Neutrophil (primary cell): ENCODE measurements around the gene ASXL1.
"Not testable (repeated sequence)": the region's sequence is repeated elsewhere in the genome, so short reads cannot be mapped to it uniquely, and the experiment has no call there.

ENCODE experiments used
- H3K27ac ChIP-seq: fragments of 200-600 bp; sonication (generic); 2 replicates; pipeline ENCODE4 v1.5.1; 2016; ENCODE audit warnings: mild to moderate bottlenecking, moderate library complexity
- H3K27me3 ChIP-seq: fragments of 200-600 bp; sonication (generic); 2 replicates; pipeline ENCODE4 v1.6.0; 2016; ENCODE audit warnings: mild to moderate bottlenecking
- H3K36me3 ChIP-seq: fragments of 200-600 bp; sonication (generic); 2 replicates; pipeline ENCODE4 v1.5.1; 2017
- H3K4me1 ChIP-seq, 2 experiments: fragments of 200-600 bp in 1 of 2; sonication (generic) in 1 of 2; 1 replicate in 1 of 2; 2 replicates in 1 of 2; pipeline versions ENCODE4 v1.5.1 to v1.6.1; 2013 to 2016; ENCODE audit warnings: low read depth in 1 of 2, low read length in 1 of 2, mild to moderate bottlenecking in 1 of 2, moderate library complexity in 1 of 2; ENCODE audit not compliant: control insufficient read depth in 1 of 2, insufficient read depth in 1 of 2
- H3K4me3 ChIP-seq, 2 experiments: fragments of 200-600 bp in 1 of 2; sonication (generic) in 1 of 2; 1 replicate in 1 of 2; 2 replicates in 1 of 2; pipeline ENCODE4 v1.5.1; 2013 to 2016; ENCODE audit warnings: low read depth in 1 of 2, low read length in 1 of 2, mild to moderate bottlenecking in 1 of 2, moderate library complexity in 1 of 2
- H3K9me3 ChIP-seq: fragments of 200-600 bp; sonication (generic); 2 replicates; pipeline ENCODE4 v1.5.1; 2016
- TF ChIP-seq, protein P1 (sequence below): fragments of 200-600 bp; sonication (generic); IDR thresholded peaks from 2 replicates; pipeline ENCODE4 v1.5.1; 2016; ENCODE audit warnings: antibody characterized with exemption

Gene ASXL1

DNA sequence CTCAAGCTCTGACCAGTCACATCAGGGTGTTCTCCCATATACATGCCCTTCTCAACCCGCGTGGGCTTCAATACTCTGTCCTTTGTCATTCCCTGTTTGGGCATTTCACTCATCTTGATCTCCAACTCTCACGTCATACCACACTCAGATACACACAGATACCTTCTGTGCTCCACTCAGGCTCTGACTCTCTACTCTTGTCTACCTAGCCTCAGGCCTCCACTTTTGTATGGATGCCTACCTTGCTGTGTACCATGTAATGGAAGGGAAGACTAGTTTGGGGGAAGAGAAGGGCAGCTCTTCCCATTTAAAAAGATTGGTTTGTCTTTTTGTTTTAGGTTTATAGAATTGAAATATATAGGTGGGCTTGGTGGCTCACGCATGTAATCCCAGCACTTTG lies 48.6 kb downstream of the ASXL1 start:
- TF ChIP-seq, protein P1, sequence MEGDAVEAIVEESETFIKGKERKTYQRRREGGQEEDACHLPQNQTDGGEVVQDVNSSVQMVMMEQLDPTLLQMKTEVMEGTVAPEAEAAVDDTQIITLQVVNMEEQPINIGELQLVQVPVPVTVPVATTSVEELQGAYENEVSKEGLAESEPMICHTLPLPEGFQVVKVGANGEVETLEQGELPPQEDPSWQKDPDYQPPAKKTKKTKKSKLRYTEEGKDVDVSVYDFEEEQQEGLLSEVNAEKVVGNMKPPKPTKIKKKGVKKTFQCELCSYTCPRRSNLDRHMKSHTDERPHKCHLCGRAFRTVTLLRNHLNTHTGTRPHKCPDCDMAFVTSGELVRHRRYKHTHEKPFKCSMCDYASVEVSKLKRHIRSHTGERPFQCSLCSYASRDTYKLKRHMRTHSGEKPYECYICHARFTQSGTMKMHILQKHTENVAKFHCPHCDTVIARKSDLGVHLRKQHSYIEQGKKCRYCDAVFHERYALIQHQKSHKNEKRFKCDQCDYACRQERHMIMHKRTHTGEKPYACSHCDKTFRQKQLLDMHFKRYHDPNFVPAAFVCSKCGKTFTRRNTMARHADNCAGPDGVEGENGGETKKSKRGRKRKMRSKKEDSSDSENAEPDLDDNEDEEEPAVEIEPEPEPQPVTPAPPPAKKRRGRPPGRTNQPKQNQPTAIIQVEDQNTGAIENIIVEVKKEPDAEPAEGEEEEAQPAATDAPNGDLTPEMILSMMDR, result no peak
- Histone ChIP-seq H3K9me3 (no peaks in the 10 kb centered on the region), H3K27me3 (no peaks in the 10 kb centered on the region), H3K27ac (no peak overlapping the region), H3K4me1 (no peaks in the 10 kb centered on the region), H3K36me3 (peaks cover 7% of the 10 kb centered on the region), H3K4me3 (no peak overlapping the region)

DNA sequence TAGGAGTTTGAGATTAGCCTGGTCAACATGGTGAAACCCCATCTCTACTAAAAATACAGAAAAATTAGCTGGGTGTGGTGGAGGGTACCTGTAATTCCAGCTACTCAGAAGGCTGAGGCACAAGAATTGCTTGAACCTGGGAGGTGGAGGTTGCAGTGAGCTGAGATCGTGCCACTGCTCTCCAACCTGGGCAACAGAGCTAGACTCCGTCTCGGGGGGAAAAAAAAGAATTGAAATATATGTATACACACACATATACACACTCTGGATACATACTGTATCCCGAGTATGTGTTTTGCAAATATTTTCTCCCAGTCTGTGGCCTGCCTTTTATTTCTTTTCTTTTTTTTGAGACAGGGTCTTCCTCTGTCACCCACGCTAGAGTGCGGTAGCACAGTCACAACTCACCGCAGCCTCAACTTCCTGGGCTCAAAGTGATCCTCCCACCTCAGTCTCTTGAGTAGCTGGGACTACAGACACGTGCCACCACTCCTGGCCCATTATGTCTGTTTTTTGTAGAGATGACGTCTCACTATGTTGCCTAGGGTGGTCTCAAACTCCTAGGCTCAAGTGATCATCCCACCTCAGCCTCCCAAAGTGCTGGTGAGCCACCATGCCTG lies 49.1 kb downstream of the ASXL1 start:
- not testable (repeated sequence) for H3K27me3 ChIP-seq, H3K36me3 ChIP-seq, H3K4me3 ChIP-seq, H3K9me3 ChIP-seq, H3K4me1 ChIP-seq, H3K27ac ChIP-seq

DNA sequence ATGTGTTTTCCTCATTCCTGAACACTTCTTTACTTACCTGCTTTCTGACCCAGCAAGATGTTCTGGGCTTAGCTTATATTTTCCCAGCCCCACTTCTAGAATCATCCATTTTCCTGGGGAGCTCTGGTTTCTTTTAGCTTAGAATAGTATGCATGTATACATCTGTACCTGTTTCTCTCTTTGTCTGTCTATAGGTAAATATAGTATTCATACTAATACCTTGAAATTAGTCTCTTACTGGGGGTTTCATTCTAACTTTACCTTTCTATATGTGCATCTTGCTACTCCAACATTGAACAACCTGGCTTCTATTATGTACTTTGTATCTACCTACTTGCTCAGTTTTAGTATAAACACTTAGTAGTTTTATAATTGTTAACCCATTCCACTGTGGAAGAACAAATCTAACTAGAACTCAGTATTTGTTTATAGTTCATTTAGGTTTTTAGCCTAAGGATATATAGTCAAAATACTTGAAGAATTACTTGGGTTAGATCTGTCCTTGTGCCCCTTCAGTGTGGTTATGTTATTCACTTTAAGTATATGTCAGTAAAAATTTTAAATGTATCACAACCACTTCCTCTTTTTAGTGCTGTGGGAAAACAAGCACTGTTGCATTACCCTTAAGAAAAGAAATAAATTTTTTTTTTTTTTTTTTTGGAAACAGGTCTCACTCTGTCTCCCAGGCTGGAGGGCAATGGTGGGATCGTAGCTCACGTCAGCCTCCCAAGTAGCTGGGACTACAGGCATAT lies 54.0 kb downstream of the ASXL1 start:
- Histone ChIP-seq H3K27me3 (no peaks in the 10 kb centered on the region), H3K4me3 (no peak overlapping the region), H3K4me1 (peaks cover 5 to 9% of the 10 kb centered on the region in 2 experiments), H3K36me3 (no peaks in the 10 kb centered on the region), H3K27ac (no peak overlapping the region), H3K9me3 (no peaks in the 10 kb centered on the region)
- TF ChIP-seq, protein P1, result no peak

DNA sequence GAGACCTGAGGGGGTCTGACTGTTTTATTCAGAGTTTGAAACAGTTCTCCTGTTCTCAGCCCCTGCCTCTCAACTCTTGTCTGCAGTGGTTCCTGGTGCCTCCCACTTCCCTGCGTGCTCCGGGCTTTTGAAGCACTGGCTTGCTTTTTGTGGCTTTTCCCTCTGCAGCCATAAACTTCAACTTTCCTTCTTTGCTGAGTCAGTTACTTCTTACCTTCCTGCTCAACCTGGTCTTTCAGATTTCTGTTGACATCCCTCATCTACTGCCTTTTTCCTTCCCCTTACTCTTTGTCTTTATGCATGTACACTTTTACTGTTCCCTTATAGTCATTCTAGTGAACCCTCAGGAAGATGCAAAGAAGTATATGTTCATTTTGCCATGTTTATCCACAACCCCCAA lies 57.4 kb downstream of the ASXL1 start:
- Histone ChIP-seq H3K36me3 (no peaks in the 10 kb centered on the region), H3K9me3 (no peaks in the 10 kb centered on the region), H3K4me1 (peaks cover 5 to 9% of the 10 kb centered on the region in 2 experiments), H3K27ac (no peak overlapping the region), H3K4me3 (no peak overlapping the region), H3K27me3 (no peaks in the 10 kb centered on the region)
- TF ChIP-seq, protein P1, result no peak

DNA sequence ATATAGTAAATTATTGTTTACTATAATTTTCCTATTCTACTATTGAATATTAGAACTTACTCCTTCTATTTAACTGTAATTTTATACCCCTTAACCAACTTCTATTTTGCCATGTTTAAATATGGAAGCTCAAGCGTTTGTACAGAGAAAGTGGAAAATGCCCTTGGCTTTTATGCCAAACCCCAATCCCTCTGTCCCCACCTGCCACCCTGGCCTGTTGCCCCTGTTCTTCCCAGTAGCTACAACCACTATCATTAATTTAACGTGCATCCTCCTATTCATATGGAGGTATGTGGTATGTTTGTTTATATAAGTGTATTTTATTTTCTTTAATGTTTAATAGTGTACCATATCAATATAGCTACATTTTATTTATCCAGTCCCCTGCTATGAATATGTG lies 58.1 kb downstream of the ASXL1 start:
- no peak overlapping the region for H3K27ac ChIP-seq
- H3K4me1 ChIP-seq, result peaks cover 5 to 9% of the 10 kb centered on the region in 2 experiments
- TF ChIP-seq, protein P1, result no peak
- no peak overlapping the region for H3K4me3 ChIP-seq
- H3K27me3 ChIP-seq, result no peaks in the 10 kb centered on the region
- H3K36me3 ChIP-seq, result no peaks in the 10 kb centered on the region
- H3K9me3 ChIP-seq, result no peaks in the 10 kb centered on the region

DNA sequence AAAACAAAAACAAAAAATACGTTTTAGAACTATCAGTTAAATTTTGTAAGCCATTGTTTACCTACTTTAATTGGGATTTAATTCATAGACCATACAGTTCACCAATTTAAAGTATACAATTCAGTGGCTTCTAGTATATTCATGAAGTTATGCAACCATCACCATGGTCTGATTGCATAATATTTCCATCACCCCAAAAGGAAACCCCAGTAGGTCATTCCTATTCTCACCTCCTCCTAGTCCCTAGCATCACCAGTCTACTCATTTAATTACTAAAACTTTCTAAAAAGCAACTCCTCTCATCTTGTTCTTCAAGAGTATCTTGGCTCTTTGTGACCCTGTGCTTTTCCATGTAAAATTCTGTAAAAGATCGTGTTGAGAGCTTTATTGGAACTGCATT lies 60.2 kb downstream of the ASXL1 start:
- peaks cover 5% of the 10 kb centered on the region in 2 experiments for H3K4me1 ChIP-seq
- no peaks in the 10 kb centered on the region for H3K9me3 ChIP-seq
- no peak overlapping the region for H3K4me3 ChIP-seq
- H3K27ac ChIP-seq, result no peak overlapping the region
- TF ChIP-seq, protein P1, result no peak
- no peaks in the 10 kb centered on the region for H3K27me3 ChIP-seq
- no peaks in the 10 kb centered on the region for H3K36me3 ChIP-seq
